Glomerular visceral epithelial cell (primary cell): ENCODE measurements around the gene DAPK3.
A peak's percentile ranks its signal among the peaks of the same experiment; 100 is the strongest.
"Not testable (repeated sequence)": the region's sequence is repeated elsewhere in the genome, so short reads cannot be mapped to it uniquely, and the experiment has no call there.

ENCODE experiments used
- DNase-seq: peaks from one replicate; pipeline ENCODE4 v3.0.0-alpha.2; 2016; ENCODE audit errors: extremely low spot score

DAPK3 gene

GRCh38 chr19:4005436-4005835 is 34.5 kb upstream of the DAPK3 start:
- DNase-seq = not testable (repeated sequence)

- DNase-seq = not testable (repeated sequence)
These were observed 29.9 kb upstream of the DAPK3 start for GRCh38 chr19:4000798-4001197.

GRCh38 chr19:3998667-3999412 is 27.9 kb upstream of the DAPK3 start:
- not testable (repeated sequence) for DNase-seq

GRCh38 chr19:3995607-3996006 is 24.7 kb upstream of the DAPK3 start:
- no peak for DNase-seq

GRCh38 chr19:3990815-3991117 is 19.9 kb upstream of the DAPK3 start:
- no peak for DNase-seq

GRCh38 chr19:3987619-3988371 is 16.9 kb upstream of the DAPK3 start:
- DNase-seq = peak; percentile 92

- DNase-seq = peak; percentile 70
These were observed 15.6 kb upstream of the DAPK3 start for GRCh38 chr19:3986260-3987041.

GRCh38 chr19:3985643-3986259 is 14.9 kb upstream of the DAPK3 start:
- no peak for DNase-seq

- peak; percentile 93 for DNase-seq
These were observed 14.2 kb upstream of the DAPK3 start, which contains the start of gene EEF2 for GRCh38 chr19:3984908-3985642. TSS of gene EEF2 (minus strand) at chr19:3985463. CDS start at chr19:3985380, 83 bp downstream.

GRCh38 chr19:3984584-3984907 is 13.6 kb upstream of the DAPK3 start:
- DNase-seq = no peak

GRCh38 chr19:3983936-3984583 is 13.2 kb upstream of the DAPK3 start:
- peak; percentile 73 for DNase-seq

- no peak for DNase-seq
These were observed 12.6 kb upstream of the DAPK3 start for GRCh38 chr19:3983542-3983914.

GRCh38 chr19:3982701-3983541 is 12.0 kb upstream of the DAPK3 start:
- DNase-seq = peak; percentile 73

- DNase-seq = no peak
These were observed 11.1 kb upstream of the DAPK3 start for GRCh38 chr19:3981736-3982681.

GRCh38 chr19:3981373-3981735 is 10.5 kb upstream of the DAPK3 start:
- DNase-seq = no peak

GRCh38 chr19:3980353-3981251 is 9.7 kb upstream of the DAPK3 start:
- no peak for DNase-seq

GRCh38 chr19:3979674-3980352 is 8.9 kb upstream of the DAPK3 start:
- no peak for DNase-seq
